Breast epithelium (tissue), 3 donors: ENCODE results near the gene EFNA4.

Source experiments
- CTCF ChIP-seq, 3 donors: fragments of 450-650 bp; IDR thresholded peaks; one replicate each; pipeline ENCODE4 v1.5.1; 2016 to 2017; ENCODE audit warnings: antibody characterized with exemption in 3 of 3, mild to moderate bottlenecking in 3 of 3, moderate library complexity in 3 of 3
- POLR2AphosphoS5 ChIP-seq, 3 donors: sonication (generic); formaldehyde crosslinking; IDR thresholded peaks; one replicate each; pipeline ENCODE4 v1.6.1; 2017; ENCODE audit warnings: antibody characterized with exemption in 3 of 3

GRCh38 chr1:155110826-155111225 lies 47.3 kb downstream of the EFNA4 start:
- TF ChIP-seq CTCF (IDR thresholded peaks at IDR 0.05) (no peak), POLR2AphosphoS5 (IDR thresholded peaks at IDR 0.05) (no peak)
